SK-N-SH treated with all-trans-retinoic acid at 6 μM for 48 hours (cell line): ENCODE measurements around the gene FOXN3.

Source experiments
- ATAC-seq: fragments of 200-7000 bp; cut with Tn5 transposase; 3 replicates; pipeline ENCODE4 v1.9.1; 2020; ENCODE audit warnings: mild to moderate bottlenecking, moderate library complexity
- CSDC2 ChIP-seq: fragments of 250-450 bp; sonication (Bioruptor Pico); IDR thresholded peaks from 2 replicates; pipeline ENCODE4 v1.5.0; 2020; ENCODE audit warnings: mild to moderate bottlenecking, moderate library complexity
- ESRRG ChIP-seq: fragments of 250-450 bp; sonication (Bioruptor Pico); IDR thresholded peaks from 2 replicates; pipeline ENCODE4 v1.6.1; 2021; ENCODE audit warnings: mild to moderate bottlenecking
- ISL1 ChIP-seq: fragments of 250-450 bp; sonication (Bioruptor Pico); IDR thresholded peaks from 2 replicates; pipeline ENCODE4 v2.1.2; 2022; ENCODE audit warnings: mild to moderate bottlenecking, moderate library complexity
- OSR1 ChIP-seq: fragments of 250-450 bp; sonication (Bioruptor Pico); IDR thresholded peaks from 2 replicates; pipeline ENCODE4 v1.8.0; 2022; ENCODE audit warnings: moderate library complexity, mild to moderate bottlenecking, inconsistent platforms
- PPARA ChIP-seq: fragments of 250-450 bp; sonication (Bioruptor Pico); IDR thresholded peaks from 2 replicates; pipeline ENCODE4 v1.5.0; 2020; ENCODE audit warnings: mild to moderate bottlenecking, borderline replicate concordance
- SNAI2 ChIP-seq: fragments of 250-450 bp; sonication (Bioruptor Pico); IDR thresholded peaks from 2 replicates; pipeline ENCODE4 v1.5.0; 2020; ENCODE audit warnings: mild to moderate bottlenecking, moderate library complexity
- TCF4 ChIP-seq: fragments of 250-450 bp; sonication (Bioruptor Pico); IDR thresholded peaks from 2 replicates; pipeline ENCODE4 v1.8.0; 2021; ENCODE audit warnings: mild to moderate bottlenecking, moderate library complexity, borderline replicate concordance
- TOX ChIP-seq: fragments of 250-450 bp; sonication (Bioruptor Pico); IDR thresholded peaks from 2 replicates; pipeline ENCODE4 v1.8.0; 2021; ENCODE audit warnings: mild to moderate bottlenecking, moderate library complexity, borderline replicate concordance
- ZC3H10 ChIP-seq: fragments of 250-450 bp; sonication (Bioruptor Pico); IDR thresholded peaks from 2 replicates; pipeline ENCODE4 v1.5.1; 2021; ENCODE audit warnings: mild to moderate bottlenecking, moderate library complexity
- ZFP3 ChIP-seq: fragments of 250-450 bp; sonication (Bioruptor Pico); IDR thresholded peaks from 2 replicates; pipeline ENCODE4 v1.5.0; 2020; ENCODE audit warnings: mild to moderate bottlenecking, moderate library complexity
- ZFP30 ChIP-seq: fragments of 450-650 bp; formaldehyde crosslinking; IDR thresholded peaks from 2 replicates; pipeline ENCODE4 v1.5.0; 2022; ENCODE audit warnings: mild to moderate bottlenecking, moderate library complexity
- ZNF70 ChIP-seq: fragments of 450-650 bp; formaldehyde crosslinking; IDR thresholded peaks from 2 replicates; pipeline ENCODE4 v1.5.0; 2020; ENCODE audit warnings: mild to moderate bottlenecking, moderate library complexity
- ZNF8 ChIP-seq: fragments of 450-650 bp; formaldehyde crosslinking; IDR thresholded peaks from 2 replicates; pipeline ENCODE4 v1.5.0; 2020; ENCODE audit warnings: mild to moderate bottlenecking, moderate library complexity
- TF ChIP-seq, protein P1 (sequence below): fragments of 250-450 bp; sonication (Bioruptor Pico); IDR thresholded peaks from 2 replicates; pipeline ENCODE4 v1.8.0; 2020; ENCODE audit warnings: mild to moderate bottlenecking, moderate library complexity, borderline replicate concordance
- TF ChIP-seq, protein P2 (sequence below): fragments of 250-450 bp; sonication (Bioruptor Pico); IDR thresholded peaks from 2 replicates; pipeline ENCODE4 v1.5.0; 2020; ENCODE audit warnings: mild to moderate bottlenecking, moderate library complexity
- TF ChIP-seq, protein P3 (sequence below): fragments of 250-450 bp; sonication (Bioruptor Pico); IDR thresholded peaks from 2 replicates; pipeline ENCODE4 v1.5.1; 2020; ENCODE audit warnings: low read depth, mild to moderate bottlenecking, moderate library complexity
- TF ChIP-seq, protein P4 (sequence below): fragments of 250-450 bp; sonication (Bioruptor Pico); IDR thresholded peaks from 2 replicates; pipeline ENCODE4 v1.5.1; 2021; ENCODE audit warnings: mild to moderate bottlenecking, moderate library complexity

FOXN3 gene

DNA sequence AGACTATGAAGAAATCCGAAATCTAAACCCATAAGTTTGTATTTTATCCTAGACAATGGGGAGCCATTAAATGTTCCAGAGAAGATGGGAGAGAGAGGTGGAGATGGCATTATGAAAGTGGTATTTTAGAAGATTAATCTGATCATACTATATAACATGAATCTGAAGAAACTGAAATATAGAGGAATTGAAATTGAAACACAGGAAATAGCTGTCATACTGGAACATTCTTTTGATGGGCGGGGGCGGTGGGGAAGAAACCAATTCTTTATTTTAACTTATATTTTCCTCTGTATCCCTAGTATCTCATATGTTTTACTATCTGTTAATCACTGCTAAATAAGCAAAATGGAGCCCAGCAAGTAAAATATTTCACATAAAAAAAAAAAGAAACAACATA, 27.0 kb upstream of the FOXN3 start:
- TF ChIP-seq ISL1 (CRISPR knock-in tag), result no peak
- TF ChIP-seq ESRRG (CRISPR knock-in tag), result no peak
- TF ChIP-seq PPARA, result no peak
- TF ChIP-seq ZNF70 (CRISPR knock-in tag), result no peak
- no peak; the same call in 2 of the 3 replicates for ATAC-seq

DNA sequence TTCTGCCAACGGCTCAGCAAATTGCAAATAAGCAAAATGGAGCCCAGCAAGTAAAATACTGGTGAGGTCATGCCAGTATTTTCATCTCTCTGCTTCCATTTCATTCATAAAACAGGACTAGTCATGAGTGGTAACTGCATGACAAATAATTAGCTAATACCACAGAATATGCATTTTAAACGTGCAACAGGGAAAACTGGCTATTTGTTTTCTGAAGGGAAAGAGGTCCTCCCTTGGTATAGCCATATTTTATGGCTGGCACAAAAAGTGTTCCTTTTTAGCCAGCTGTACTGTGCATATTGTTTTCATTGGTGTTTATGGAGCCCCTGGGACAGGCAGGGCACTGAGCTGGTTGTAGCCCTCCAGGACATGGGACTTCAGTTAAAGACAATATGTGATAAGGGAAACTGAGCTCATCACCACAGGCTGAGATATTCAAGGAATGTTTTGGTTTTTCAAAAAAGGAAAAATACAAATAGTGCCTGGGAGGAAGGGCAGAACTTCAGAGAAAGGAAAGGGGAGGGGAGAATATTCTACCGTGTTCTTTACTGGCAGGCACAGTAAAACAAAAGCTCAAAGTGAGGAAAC, 26.1 kb upstream of the FOXN3 start:
- ATAC-seq, result no peak
- TF ChIP-seq, protein P1, sequence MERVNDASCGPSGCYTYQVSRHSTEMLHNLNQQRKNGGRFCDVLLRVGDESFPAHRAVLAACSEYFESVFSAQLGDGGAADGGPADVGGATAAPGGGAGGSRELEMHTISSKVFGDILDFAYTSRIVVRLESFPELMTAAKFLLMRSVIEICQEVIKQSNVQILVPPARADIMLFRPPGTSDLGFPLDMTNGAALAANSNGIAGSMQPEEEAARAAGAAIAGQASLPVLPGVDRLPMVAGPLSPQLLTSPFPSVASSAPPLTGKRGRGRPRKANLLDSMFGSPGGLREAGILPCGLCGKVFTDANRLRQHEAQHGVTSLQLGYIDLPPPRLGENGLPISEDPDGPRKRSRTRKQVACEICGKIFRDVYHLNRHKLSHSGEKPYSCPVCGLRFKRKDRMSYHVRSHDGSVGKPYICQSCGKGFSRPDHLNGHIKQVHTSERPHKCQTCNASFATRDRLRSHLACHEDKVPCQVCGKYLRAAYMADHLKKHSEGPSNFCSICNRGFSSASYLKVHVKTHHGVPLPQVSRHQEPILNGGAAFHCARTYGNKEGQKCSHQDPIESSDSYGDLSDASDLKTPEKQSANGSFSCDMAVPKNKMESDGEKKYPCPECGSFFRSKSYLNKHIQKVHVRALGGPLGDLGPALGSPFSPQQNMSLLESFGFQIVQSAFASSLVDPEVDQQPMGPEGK (CRISPR knock-in tag), result no peak
- TF ChIP-seq CSDC2 (CRISPR knock-in tag) (no peak), ISL1 (CRISPR knock-in tag) (no peak), TOX (CRISPR knock-in tag) (no peak), ZFP30 (CRISPR knock-in tag) (no peak), TCF4 (no peak)
- TF ChIP-seq, protein P2, sequence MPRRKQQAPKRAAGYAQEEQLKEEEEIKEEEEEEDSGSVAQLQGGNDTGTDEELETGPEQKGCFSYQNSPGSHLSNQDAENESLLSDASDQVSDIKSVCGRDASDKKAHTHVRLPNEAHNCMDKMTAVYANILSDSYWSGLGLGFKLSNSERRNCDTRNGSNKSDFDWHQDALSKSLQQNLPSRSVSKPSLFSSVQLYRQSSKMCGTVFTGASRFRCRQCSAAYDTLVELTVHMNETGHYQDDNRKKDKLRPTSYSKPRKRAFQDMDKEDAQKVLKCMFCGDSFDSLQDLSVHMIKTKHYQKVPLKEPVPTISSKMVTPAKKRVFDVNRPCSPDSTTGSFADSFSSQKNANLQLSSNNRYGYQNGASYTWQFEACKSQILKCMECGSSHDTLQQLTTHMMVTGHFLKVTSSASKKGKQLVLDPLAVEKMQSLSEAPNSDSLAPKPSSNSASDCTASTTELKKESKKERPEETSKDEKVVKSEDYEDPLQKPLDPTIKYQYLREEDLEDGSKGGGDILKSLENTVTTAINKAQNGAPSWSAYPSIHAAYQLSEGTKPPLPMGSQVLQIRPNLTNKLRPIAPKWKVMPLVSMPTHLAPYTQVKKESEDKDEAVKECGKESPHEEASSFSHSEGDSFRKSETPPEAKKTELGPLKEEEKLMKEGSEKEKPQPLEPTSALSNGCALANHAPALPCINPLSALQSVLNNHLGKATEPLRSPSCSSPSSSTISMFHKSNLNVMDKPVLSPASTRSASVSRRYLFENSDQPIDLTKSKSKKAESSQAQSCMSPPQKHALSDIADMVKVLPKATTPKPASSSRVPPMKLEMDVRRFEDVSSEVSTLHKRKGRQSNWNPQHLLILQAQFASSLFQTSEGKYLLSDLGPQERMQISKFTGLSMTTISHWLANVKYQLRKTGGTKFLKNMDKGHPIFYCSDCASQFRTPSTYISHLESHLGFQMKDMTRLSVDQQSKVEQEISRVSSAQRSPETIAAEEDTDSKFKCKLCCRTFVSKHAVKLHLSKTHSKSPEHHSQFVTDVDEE (CRISPR knock-in tag), result no peak
- TF ChIP-seq, protein P3, sequence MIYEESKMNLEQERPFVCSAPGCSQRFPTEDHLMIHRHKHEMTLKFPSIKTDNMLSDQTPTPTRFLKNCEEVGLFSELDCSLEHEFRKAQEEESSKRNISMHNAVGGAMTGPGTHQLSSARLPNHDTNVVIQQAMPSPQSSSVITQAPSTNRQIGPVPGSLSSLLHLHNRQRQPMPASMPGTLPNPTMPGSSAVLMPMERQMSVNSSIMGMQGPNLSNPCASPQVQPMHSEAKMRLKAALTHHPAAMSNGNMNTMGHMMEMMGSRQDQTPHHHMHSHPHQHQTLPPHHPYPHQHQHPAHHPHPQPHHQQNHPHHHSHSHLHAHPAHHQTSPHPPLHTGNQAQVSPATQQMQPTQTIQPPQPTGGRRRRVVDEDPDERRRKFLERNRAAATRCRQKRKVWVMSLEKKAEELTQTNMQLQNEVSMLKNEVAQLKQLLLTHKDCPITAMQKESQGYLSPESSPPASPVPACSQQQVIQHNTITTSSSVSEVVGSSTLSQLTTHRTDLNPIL (CRISPR knock-in tag), result no peak

DNA sequence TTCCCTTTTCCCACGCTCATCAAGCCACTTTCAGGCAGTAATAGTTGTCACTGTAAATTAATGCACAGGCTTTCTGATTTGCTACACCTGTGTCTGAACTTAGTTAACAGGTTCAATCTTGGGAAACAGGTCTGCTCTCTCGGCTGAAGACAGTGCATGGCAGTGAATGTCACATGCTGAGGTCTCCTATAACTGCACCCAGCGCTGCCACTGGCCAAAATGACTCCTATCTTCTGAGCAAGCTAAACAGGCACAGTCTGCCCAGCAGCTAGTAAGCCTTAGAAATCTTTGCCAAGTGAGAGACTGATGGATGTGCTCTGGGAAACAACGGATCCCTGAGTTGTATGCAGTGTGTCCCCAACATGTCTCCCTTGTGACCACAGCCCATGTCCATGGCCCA, 25.2 kb upstream of the FOXN3 start:
- TF ChIP-seq ZNF8 (CRISPR knock-in tag) (no peak), SNAI2 (no peak), TCF4 (no peak)
- TF ChIP-seq, protein P4, sequence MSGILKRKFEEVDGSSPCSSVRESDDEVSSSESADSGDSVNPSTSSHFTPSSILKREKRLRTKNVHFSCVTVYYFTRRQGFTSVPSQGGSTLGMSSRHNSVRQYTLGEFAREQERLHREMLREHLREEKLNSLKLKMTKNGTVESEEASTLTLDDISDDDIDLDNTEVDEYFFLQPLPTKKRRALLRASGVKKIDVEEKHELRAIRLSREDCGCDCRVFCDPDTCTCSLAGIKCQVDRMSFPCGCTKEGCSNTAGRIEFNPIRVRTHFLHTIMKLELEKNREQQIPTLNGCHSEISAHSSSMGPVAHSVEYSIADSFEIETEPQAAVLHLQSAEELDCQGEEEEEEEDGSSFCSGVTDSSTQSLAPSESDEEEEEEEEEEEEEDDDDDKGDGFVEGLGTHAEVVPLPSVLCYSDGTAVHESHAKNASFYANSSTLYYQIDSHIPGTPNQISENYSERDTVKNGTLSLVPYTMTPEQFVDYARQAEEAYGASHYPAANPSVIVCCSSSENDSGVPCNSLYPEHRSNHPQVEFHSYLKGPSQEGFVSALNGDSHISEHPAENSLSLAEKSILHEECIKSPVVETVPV (CRISPR knock-in tag), result no peak
- TF ChIP-seq, protein P1 (CRISPR knock-in tag), result no peak
- TF ChIP-seq, all 23 proteins: peak for 0
- ATAC-seq, result no peak

DNA sequence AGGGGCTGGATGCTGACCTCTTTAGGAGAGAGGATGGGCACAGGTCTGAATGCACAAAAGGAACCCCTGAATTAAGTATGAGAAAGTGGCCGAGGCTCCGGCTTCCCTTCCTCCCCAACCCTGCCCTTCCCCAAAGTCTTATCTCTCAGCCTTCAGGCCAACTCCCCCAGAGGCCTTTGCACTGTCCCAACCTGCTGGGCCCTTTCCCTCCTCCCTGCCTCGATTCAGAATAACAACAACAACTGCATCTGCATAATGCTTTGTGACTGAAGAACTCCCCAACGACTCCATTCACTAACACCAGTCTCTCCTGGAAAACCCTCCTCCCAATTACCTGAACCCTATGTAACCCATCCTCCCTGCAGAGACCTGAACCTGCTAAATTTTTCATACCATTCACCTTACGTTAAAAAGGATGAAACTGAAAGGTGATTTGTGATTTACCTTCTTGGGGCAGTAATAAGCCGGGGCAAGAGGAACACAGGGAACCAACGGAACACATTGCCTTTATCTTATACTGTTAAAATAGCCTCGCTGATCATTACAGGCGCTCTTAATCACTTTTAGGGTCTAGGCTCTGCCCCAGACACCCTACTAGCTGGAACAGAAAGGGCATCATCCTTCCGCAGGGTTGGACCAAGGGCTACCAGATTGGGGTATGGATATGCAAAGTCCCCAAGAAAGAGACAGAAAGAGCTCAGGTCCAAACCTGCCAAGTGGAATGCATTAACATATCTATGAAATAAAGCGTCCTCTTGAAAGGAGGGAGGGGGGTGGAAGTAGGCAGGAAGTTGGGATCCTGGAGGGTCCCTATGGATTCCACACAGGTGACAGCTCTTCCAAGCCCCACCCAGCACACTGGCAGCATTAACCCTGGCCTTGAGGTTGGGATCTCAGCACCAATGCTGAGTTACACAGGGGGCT, 24.2 kb upstream of the FOXN3 start:
- TF ChIP-seq ZFP30 (CRISPR knock-in tag) (no peak), ESRRG (CRISPR knock-in tag) (no peak), OSR1 (no peak), TOX (CRISPR knock-in tag) (no peak), ZFP3 (CRISPR knock-in tag) (no peak), ZC3H10 (no peak)
- TF ChIP-seq, protein P1 (CRISPR knock-in tag), result no peak
- no peak for ATAC-seq
